Choroid plexus epithelial cell (primary cell): ENCODE measurements around the gene ZNF23.

Experiments used
- DNase-seq: peaks from one replicate; pipeline ENCODE4 v3.0.0-alpha.2; 2010; ENCODE audit warnings: low read depth
- H3K4me3 ChIP-seq: 2 replicates; pipeline ENCODE4 v1.5.1; 2011; ENCODE audit warnings: low read depth, mild to moderate bottlenecking, control low read depth, low read length, moderate library complexity
- CTCF ChIP-seq: conservative IDR thresholded peaks from 2 replicates; pipeline ENCODE4 v1.5.1; 2011; ENCODE audit warnings: low read depth, mild to moderate bottlenecking, control low read depth, inconsistent platforms, low read length, moderate library complexity

Gene ZNF23

GRCh38 chr16:71423016-71423415 lies 39.0 kb downstream of the ZNF23 start:
- no peak for TF ChIP-seq CTCF
- no peak overlapping the region for H3K4me3 ChIP-seq
- no peak for DNase-seq

GRCh38 chr16:71421911-71422310 lies 40.1 kb downstream of the ZNF23 start:
- no peak overlapping the region for H3K4me3 ChIP-seq
- peak; percentile 31 for DNase-seq
- TF ChIP-seq CTCF = peak; percentile 53

GRCh38 chr16:71414038-71414437 lies 48.0 kb downstream of the ZNF23 start:
- DNase-seq = no peak
- TF ChIP-seq CTCF = no peak
- H3K4me3 ChIP-seq = no peak overlapping the region

GRCh38 chr16:71413341-71413740 lies 48.7 kb downstream of the ZNF23 start:
- no peak for TF ChIP-seq CTCF
- H3K4me3 ChIP-seq = no peak overlapping the region
- DNase-seq = no peak

GRCh38 chr16:71412270-71413160 lies 49.5 kb downstream of the ZNF23 start:
- DNase-seq = peak; percentile 78
- no peak overlapping the region for H3K4me3 ChIP-seq
- TF ChIP-seq CTCF = peak; percentile 88

- DNase-seq = no peak
- no peak for TF ChIP-seq CTCF
- no peak overlapping the region for H3K4me3 ChIP-seq
Measured at GRCh38 chr16:71410146-71410545, 51.9 kb downstream of the ZNF23 start.
